ENCODE data around the gene GRID1.

GRID1 gene

DNA sequence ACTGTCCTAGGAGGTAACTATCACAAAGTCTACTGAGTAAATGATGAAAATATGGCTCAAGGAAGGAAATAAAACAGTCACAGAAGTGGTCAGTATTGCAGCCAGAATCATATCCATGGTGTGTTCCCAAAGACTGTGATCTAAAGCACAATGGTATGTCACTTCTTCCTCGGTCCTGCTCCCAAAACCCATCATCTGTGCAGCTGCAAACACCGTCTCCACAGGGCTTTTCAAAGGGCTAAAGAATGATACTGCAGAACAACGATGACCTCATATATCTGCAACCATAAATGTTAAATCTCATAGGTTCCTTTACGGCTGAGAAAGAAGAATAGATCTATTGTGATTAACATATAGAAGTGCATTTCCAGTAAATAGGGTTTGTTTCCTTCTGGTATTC lies 465.0 kb downstream of the GRID1 start:
- DNase-seq (ENCODE audit: low spot score) (no peak), ATAC-seq (ENCODE audit: low read depth) (no peak)
- no peaks in the 10 kb centered on the region for H3K36me3 ChIP-seq (ENCODE audit: low read depth)
- H3K27ac ChIP-seq (ENCODE audit: poor library complexity, severe bottlenecking): no peak overlapping the region
- H3K4me3 ChIP-seq (ENCODE audit: severe bottlenecking): no peak overlapping the region
- no peaks in the 10 kb centered on the region for H3K9me3 ChIP-seq (ENCODE audit: severe bottlenecking)
- TF ChIP-seq, protein P1, sequence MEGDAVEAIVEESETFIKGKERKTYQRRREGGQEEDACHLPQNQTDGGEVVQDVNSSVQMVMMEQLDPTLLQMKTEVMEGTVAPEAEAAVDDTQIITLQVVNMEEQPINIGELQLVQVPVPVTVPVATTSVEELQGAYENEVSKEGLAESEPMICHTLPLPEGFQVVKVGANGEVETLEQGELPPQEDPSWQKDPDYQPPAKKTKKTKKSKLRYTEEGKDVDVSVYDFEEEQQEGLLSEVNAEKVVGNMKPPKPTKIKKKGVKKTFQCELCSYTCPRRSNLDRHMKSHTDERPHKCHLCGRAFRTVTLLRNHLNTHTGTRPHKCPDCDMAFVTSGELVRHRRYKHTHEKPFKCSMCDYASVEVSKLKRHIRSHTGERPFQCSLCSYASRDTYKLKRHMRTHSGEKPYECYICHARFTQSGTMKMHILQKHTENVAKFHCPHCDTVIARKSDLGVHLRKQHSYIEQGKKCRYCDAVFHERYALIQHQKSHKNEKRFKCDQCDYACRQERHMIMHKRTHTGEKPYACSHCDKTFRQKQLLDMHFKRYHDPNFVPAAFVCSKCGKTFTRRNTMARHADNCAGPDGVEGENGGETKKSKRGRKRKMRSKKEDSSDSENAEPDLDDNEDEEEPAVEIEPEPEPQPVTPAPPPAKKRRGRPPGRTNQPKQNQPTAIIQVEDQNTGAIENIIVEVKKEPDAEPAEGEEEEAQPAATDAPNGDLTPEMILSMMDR (IDR thresholded peaks at IDR 0.05; ENCODE audit: poor library complexity, severe bottlenecking): no peak
- no peaks in the 10 kb centered on the region for H3K27me3 ChIP-seq (ENCODE audit: insufficient read depth, poor library complexity, severe bottlenecking)
- H3K4me1 ChIP-seq (ENCODE audit: insufficient read depth, poor library complexity, severe bottlenecking): peaks cover 13% of the 10 kb centered on the region

DNA sequence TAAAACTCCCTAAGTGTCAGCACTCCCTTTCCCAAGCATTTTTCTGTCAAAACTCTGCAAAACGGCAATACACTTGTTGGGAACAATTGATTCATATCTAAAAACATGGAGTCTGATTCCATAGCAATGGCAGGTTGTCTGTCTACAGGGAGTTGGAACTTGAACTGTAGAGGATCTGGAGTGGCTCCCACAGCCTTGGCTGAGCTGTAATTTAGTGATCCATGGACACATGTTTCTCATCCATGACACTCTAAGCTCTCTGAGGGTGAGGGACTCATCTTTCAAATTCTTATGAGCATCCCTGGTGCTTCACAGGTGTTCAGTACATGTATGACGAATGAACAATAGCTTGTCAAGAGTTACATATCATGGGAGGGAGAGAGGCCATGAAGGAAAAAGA lies 466.1 kb downstream of the GRID1 start:
- TF ChIP-seq, protein P1 (IDR thresholded peaks at IDR 0.05; ENCODE audit: poor library complexity, severe bottlenecking): no peak
- no peak for ATAC-seq (ENCODE audit: low read depth)
- Histone ChIP-seq H3K27me3 (ENCODE audit: insufficient read depth, poor library complexity, severe bottlenecking) (no peaks in the 10 kb centered on the region), H3K9me3 (ENCODE audit: severe bottlenecking) (no peaks in the 10 kb centered on the region), H3K27ac (ENCODE audit: poor library complexity, severe bottlenecking) (no peak overlapping the region), H3K4me1 (ENCODE audit: insufficient read depth, poor library complexity, severe bottlenecking) (peaks cover 13% of the 10 kb centered on the region), H3K4me3 (ENCODE audit: severe bottlenecking) (no peak overlapping the region), H3K36me3 (ENCODE audit: low read depth) (no peaks in the 10 kb centered on the region)
- DNase-seq (ENCODE audit: low spot score): no peak

DNA sequence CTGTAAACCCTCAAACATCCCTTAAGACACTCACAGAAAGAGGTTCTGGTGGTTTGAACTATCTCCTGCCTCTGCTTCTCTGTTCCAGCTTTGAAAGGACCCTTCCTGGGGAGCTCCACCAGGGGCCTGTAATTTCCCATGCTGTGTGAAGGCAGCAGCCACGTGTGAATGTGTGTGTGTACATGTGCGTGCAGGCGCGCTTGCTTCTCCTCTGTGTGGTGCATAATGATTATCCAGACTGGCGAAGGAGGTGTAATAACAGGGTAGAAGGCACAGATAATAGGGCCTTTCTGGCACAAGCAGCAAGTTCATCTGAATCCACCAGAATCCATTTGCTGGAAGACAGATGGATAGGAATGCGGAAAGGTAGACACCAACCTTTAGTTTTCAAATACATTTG lies 466.5 kb downstream of the GRID1 start:
- DNase-seq (ENCODE audit: low spot score): no peak
- ATAC-seq (ENCODE audit: low read depth): no peak
- Histone ChIP-seq H3K9me3 (ENCODE audit: severe bottlenecking) (no peaks in the 10 kb centered on the region), H3K27ac (ENCODE audit: poor library complexity, severe bottlenecking) (no peak overlapping the region), H3K4me3 (ENCODE audit: severe bottlenecking) (no peak overlapping the region), H3K4me1 (ENCODE audit: insufficient read depth, poor library complexity, severe bottlenecking) (peaks cover 13% of the 10 kb centered on the region), H3K36me3 (ENCODE audit: low read depth) (no peaks in the 10 kb centered on the region), H3K27me3 (ENCODE audit: insufficient read depth, poor library complexity, severe bottlenecking) (no peaks in the 10 kb centered on the region)
- TF ChIP-seq, protein P1 (IDR thresholded peaks at IDR 0.05; ENCODE audit: poor library complexity, severe bottlenecking): no peak

DNA sequence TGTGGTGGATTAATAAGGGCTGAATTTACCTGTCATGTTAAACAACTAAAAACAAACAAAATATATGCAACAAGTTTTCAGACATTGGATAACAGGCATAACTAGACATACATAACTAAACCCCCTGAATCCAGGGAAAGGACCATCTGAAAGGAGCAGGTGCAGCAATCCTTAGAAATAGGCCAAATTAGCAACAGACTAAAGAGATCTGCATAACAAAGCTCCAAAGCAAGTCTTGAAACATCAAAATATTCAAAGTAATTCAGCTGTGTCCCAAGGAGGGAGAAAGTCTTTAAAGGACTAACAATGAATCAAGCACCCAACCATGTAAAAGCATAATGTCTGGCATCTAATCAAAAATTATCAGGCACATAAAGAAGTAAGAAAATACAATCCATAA lies 475.1 kb downstream of the GRID1 start:
- H3K27me3 ChIP-seq (ENCODE audit: insufficient read depth, poor library complexity, severe bottlenecking): no peaks in the 10 kb centered on the region
- no peaks in the 10 kb centered on the region for H3K36me3 ChIP-seq (ENCODE audit: low read depth)
- H3K4me3 ChIP-seq (ENCODE audit: severe bottlenecking): no peak overlapping the region
- TF ChIP-seq, protein P1 (IDR thresholded peaks at IDR 0.05; ENCODE audit: poor library complexity, severe bottlenecking): no peak
- H3K27ac ChIP-seq (ENCODE audit: poor library complexity, severe bottlenecking): no peak overlapping the region
- no peaks in the 10 kb centered on the region for H3K9me3 ChIP-seq (ENCODE audit: severe bottlenecking)
- ATAC-seq (ENCODE audit: low read depth) (no peak), DNase-seq (ENCODE audit: low spot score) (no peak)
- H3K4me1 ChIP-seq (ENCODE audit: insufficient read depth, poor library complexity, severe bottlenecking): peaks cover 5% of the 10 kb centered on the region

DNA sequence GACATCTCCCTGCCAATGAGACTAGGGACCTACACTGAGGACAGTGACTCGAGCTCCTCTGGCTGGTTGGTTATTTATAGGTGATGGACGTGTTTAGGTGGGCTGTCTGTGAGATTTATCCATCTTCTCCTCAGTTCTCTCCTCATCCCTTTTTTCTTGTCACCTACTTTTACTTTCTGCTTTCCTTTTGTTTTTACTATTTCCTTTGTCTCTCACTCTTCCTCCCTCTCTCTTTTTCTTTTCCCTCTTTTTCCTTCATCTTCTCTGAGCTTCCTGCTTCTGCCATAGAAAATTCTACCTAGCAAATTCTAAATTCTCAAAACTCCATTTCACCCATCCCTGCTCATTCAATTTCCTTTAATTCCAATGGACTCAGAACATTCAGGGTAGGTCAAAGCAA lies 478.0 kb downstream of the GRID1 start:
- Histone ChIP-seq H3K9me3 (ENCODE audit: severe bottlenecking) (no peaks in the 10 kb centered on the region), H3K27ac (ENCODE audit: poor library complexity, severe bottlenecking) (no peak overlapping the region), H3K36me3 (ENCODE audit: low read depth) (no peaks in the 10 kb centered on the region), H3K4me3 (ENCODE audit: severe bottlenecking) (no peak overlapping the region), H3K4me1 (ENCODE audit: insufficient read depth, poor library complexity, severe bottlenecking) (peaks cover 5% of the 10 kb centered on the region), H3K27me3 (ENCODE audit: insufficient read depth, poor library complexity, severe bottlenecking) (no peaks in the 10 kb centered on the region)
- no peak for DNase-seq (ENCODE audit: low spot score)
- no peak for ATAC-seq (ENCODE audit: low read depth)
- TF ChIP-seq, protein P1 (IDR thresholded peaks at IDR 0.05; ENCODE audit: poor library complexity, severe bottlenecking): no peak
